Peyer's patch (tissue), 4 donors: ENCODE results near the gene STRN3.

Experiments used
- POLR2A ChIP-seq, 2 donors: fragments of 450-650 bp; IDR thresholded peaks; one replicate each; pipeline ENCODE4 v1.5.1; 2017; ENCODE audit warnings: antibody characterized with exemption in 2 of 2, mild to moderate bottlenecking in 2 of 2, moderate library complexity in 2 of 2
- TF ChIP-seq, protein P1 (sequence below), 6 experiments: fragments of 450-650 bp in 4 of 6; fragments of 200-600 bp in 2 of 6; sonication (generic) in 1 of 6; IDR thresholded peaks; one replicate each; pipeline ENCODE4 v1.5.1; 2017 to 2019; ENCODE audit warnings: antibody characterized with exemption in 6 of 6, mild to moderate bottlenecking in 3 of 6, moderate library complexity in 1 of 6

DNA sequence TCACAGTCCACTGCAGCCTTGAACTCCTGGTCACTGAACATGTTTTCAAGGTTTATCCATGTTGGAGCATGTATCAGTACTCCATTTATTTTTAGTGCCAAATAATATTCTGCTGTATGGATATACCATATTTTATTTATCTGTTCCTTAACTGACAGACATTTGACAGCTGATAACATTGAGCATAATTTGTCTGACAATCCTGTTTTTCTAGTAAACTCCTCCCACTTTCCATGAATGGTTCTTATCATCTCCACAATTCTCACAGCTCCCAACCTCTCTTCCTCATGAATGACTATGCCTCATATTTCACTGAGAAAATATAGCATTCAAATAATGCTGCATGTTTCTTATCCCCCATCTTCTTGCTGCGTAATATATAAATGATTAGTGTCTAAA lies 118.5 kb downstream of the STRN3 start:
- TF ChIP-seq, protein P1, sequence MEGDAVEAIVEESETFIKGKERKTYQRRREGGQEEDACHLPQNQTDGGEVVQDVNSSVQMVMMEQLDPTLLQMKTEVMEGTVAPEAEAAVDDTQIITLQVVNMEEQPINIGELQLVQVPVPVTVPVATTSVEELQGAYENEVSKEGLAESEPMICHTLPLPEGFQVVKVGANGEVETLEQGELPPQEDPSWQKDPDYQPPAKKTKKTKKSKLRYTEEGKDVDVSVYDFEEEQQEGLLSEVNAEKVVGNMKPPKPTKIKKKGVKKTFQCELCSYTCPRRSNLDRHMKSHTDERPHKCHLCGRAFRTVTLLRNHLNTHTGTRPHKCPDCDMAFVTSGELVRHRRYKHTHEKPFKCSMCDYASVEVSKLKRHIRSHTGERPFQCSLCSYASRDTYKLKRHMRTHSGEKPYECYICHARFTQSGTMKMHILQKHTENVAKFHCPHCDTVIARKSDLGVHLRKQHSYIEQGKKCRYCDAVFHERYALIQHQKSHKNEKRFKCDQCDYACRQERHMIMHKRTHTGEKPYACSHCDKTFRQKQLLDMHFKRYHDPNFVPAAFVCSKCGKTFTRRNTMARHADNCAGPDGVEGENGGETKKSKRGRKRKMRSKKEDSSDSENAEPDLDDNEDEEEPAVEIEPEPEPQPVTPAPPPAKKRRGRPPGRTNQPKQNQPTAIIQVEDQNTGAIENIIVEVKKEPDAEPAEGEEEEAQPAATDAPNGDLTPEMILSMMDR (IDR thresholded peaks at IDR 0.05): no peak
- no peak for TF ChIP-seq POLR2A (IDR thresholded peaks at IDR 0.05)
